ENCODE data around the gene DNMT3A. TPM values are rescaled to one million over a fixed set of nuclear protein-coding genes. Genes with fewer than 3 reads are reported as not detected.

Gene DNMT3A
- total and polyA plus RNA-seq, 2 donors (not counting 3 experiments of a cell fraction or from before 2014, with no cell fraction given) = 23.3 to 71.7 TPM

DNA sequence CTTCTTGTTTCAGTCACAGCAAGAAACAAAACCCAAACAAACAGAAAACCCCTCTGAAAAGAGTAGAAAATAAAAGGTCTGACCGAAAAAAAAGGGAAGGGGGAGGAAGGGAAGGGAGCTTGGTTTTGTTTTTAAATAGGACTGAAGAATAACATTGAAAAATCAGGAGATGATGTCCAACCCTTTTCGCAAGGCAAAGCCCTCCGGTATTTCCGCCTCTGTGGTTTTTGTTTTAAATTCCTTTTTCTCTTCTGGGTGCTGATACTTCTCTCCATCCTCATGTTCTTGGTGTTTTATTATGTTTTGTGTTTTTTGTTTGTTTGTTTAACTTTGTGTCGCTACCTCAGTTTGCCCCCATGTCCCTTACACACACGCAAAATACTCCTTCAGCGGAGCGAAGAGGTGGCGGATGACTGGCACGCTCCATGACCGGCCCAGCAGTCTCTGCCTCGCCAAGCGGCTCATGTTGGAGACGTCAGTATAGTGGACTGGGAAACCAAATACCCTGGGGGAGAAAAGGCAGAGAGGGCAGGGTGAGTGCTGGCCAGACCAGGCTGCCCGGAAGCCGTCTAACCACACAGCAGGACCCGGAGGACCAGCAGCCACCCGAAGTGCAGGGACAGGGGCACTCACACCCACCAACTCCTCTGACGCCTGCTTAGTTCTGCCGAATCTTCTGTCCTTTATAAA, 107.7 kb downstream of the DNMT3A start:
- TF ChIP-seq GATA2 (IDR thresholded peaks at IDR 0.05; ENCODE audit: insufficient read depth, insufficient read length, low read depth, low read length) (no peak), EZH2 (IDR thresholded peaks at IDR 0.05; ENCODE audit: borderline replicate concordance, low read depth, low read length, severe bottlenecking) (no peak), POLR2A (IDR thresholded peaks at IDR 0.05; ENCODE audit: low read depth, low read length) (no peak), JUN (IDR thresholded peaks at IDR 0.05; ENCODE audit: borderline replicate concordance, insufficient read depth, insufficient read length, low read depth) (no peak), FOS (IDR thresholded peaks at IDR 0.05; ENCODE audit: borderline replicate concordance, insufficient read depth, low read length) (no peak), POLR2AphosphoS5 (IDR thresholded peaks at IDR 0.05; ENCODE audit: insufficient read depth, low read depth, low read length) (no peak), MYC (IDR thresholded peaks at IDR 0.05; ENCODE audit: low read depth, low read length) (no peak)
- TF ChIP-seq, protein P1, sequence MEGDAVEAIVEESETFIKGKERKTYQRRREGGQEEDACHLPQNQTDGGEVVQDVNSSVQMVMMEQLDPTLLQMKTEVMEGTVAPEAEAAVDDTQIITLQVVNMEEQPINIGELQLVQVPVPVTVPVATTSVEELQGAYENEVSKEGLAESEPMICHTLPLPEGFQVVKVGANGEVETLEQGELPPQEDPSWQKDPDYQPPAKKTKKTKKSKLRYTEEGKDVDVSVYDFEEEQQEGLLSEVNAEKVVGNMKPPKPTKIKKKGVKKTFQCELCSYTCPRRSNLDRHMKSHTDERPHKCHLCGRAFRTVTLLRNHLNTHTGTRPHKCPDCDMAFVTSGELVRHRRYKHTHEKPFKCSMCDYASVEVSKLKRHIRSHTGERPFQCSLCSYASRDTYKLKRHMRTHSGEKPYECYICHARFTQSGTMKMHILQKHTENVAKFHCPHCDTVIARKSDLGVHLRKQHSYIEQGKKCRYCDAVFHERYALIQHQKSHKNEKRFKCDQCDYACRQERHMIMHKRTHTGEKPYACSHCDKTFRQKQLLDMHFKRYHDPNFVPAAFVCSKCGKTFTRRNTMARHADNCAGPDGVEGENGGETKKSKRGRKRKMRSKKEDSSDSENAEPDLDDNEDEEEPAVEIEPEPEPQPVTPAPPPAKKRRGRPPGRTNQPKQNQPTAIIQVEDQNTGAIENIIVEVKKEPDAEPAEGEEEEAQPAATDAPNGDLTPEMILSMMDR (IDR thresholded peaks at IDR 0.05; ENCODE audit: extremely low read depth in 1 of 2, insufficient read depth in 1 of 2, low read depth in 1 of 2, low read length in 2 of 2) = no peak
- TF ChIP-seq, protein P2, sequence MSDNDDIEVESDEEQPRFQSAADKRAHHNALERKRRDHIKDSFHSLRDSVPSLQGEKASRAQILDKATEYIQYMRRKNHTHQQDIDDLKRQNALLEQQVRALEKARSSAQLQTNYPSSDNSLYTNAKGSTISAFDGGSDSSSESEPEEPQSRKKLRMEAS (IDR thresholded peaks at IDR 0.05; ENCODE audit: insufficient read depth, insufficient read length) = no peak
- CTCF ChIA-PET = no interaction called here
- BruUV-seq (replicated peaks) = no TSS peak
- H3K27ac ChIP-seq (ENCODE audit: insufficient read depth, low read depth, low read length) = no peak overlapping the region
- peaks cover 17 to 34% of the 10 kb centered on the region in 2 experiments for H3K36me3 ChIP-seq (ENCODE audit: control insufficient read depth in 2 of 2, extremely low read depth in 1 of 2, insufficient read depth in 2 of 2, low read length in 2 of 2)
- H3K27me3 ChIP-seq (ENCODE audit: control insufficient read depth in 2 of 2, insufficient read depth in 2 of 2, low read length in 2 of 2) = no peaks in the 10 kb centered on the region
- no peaks in the 10 kb centered on the region for H3K79me2 ChIP-seq (ENCODE audit: control insufficient read depth, insufficient read depth, low read length)
- H3K9me3 ChIP-seq (replicated peaks; ENCODE audit: control insufficient read depth, insufficient read depth, low read length) = no peaks in the 10 kb centered on the region
- no peaks in the 10 kb centered on the region for H3K9me1 ChIP-seq (replicated peaks; ENCODE audit: control insufficient read depth, extremely low read depth, insufficient read depth, low read length)
- H4K20me1 ChIP-seq (replicated peaks; ENCODE audit: control insufficient read depth, extremely low read depth, insufficient read depth, low read length) = no peaks in the 10 kb centered on the region
- no peaks in the 10 kb centered on the region for H3K4me1 ChIP-seq (ENCODE audit: control insufficient read depth, extremely low read depth, insufficient read depth, low read length)
- H2AFZ ChIP-seq (ENCODE audit: low read depth, low read length) = no peak overlapping the region
- DNase-seq (ENCODE audit: low read depth, low spot score) = no peak
- FAIRE-seq = no peak
- H3K9ac ChIP-seq (replicated peaks; ENCODE audit: extremely low read depth, insufficient read depth, low read length) = no peak overlapping the region
- intact Hi-C loops (cut with micrococcal nuclease) (no loop called here), dilution Hi-C loops (cut with MboI; ENCODE audit: extremely low pct_ligation_motif_present, low sequenced_read_pairs) (no loop called here)
- POLR2A ChIA-PET = no interaction called here
- H3K4me2 ChIP-seq (ENCODE audit: insufficient read depth, low read length) = no peak overlapping the region
- no peak overlapping the region for H3K4me3 ChIP-seq (replicated peaks in 1 of 3; ENCODE audit: insufficient read depth in 1 of 3, low read depth in 1 of 3, low read length in 3 of 3)
